Activated CD4-positive, alpha-beta memory T cell treated with anti-CD3 and anti-CD28 coated beads, Interleukin-2, amount 10 ng/mL, durations not matched to agents 7 days and 5 days (primary cell): Measurements from ENCODE around the gene ARSH. TPM values are rescaled to one million over a fixed set of nuclear protein-coding genes. Genes with fewer than 3 reads are reported as not detected.

ENCODE experiments used
- CTCF ChIA-PET: fragments of 350-600 bp; sonication (Branson Sonifier 250); formaldehyde crosslinking; loops from one replicate; lab custom pipeline; 2021; ENCODE audit warnings: antibody characterized with exemption, inconsistent platforms; lab: Charles Lee
- POLR2A ChIA-PET: fragments of 350-600 bp; sonication (Branson Sonifier 250); formaldehyde crosslinking; loops from one replicate; lab custom pipeline; 2021; ENCODE audit warnings: antibody characterized with exemption; lab: Charles Lee
- DNase-seq: peaks from one replicate; pipeline ENCODE4 v3.0.0-alpha.2; 2020
- H3K27ac Mint-ChIP-seq: one replicate; pipeline ENCODE4 v1.8.0; 2021; ENCODE audit warnings: mild to moderate bottlenecking, mixed read lengths
- H3K27me3 Mint-ChIP-seq: one replicate; pipeline ENCODE4 v1.8.0; 2021; ENCODE audit warnings: mixed read lengths
- H3K36me3 Mint-ChIP-seq: one replicate; pipeline ENCODE4 v1.8.0; 2021; ENCODE audit warnings: low read depth, mixed read lengths
- H3K4me1 Mint-ChIP-seq: one replicate; pipeline ENCODE4 v1.8.0; 2021; ENCODE audit warnings: mixed read lengths
- H3K4me3 Mint-ChIP-seq: one replicate; pipeline ENCODE4 v1.8.0; 2021; ENCODE audit warnings: mild to moderate bottlenecking, mixed read lengths
- H3K9me3 Mint-ChIP-seq: one replicate; pipeline ENCODE4 v1.8.0; 2021; ENCODE audit warnings: mixed read lengths
- total RNA-seq, 2 experiments: library from RNA; stranded (reverse); gene quantifications; one replicate each; pipeline ENCODE4 v1.2.3, GENCODE V29; 2021

ARSH gene
- total RNA-seq, 2 experiments from 2014 or later: not detected

DNA sequence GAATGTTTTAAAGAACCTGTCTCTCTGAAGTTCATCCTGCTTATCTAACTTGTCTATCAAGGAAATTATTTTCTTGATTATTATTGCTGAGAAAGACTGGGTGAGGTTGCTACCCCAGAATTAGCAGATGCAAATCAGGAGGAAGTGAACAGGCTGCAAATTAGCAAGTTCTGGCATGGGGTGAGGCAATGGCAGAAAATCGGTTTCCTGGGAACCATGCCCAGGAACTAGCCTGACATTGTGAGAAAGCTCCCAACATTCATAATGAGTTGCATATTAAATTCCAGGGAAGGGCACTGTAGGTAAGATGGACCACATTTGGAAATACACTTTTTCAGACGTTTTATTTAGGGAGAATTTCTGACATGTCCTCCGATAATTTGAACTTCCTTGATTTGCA is 46.5 kb downstream of the ARSH start:
- POLR2A ChIA-PET: no interaction called here
- H3K9me3 Mint-ChIP-seq: no peaks in the 10 kb centered on the region
- no peak for DNase-seq
- no peak overlapping the region for H3K4me3 Mint-ChIP-seq
- CTCF ChIA-PET: no interaction called here
- H3K36me3 Mint-ChIP-seq: no peaks in the 10 kb centered on the region
- no peak overlapping the region for H3K27ac Mint-ChIP-seq
- H3K4me1 Mint-ChIP-seq: no peaks in the 10 kb centered on the region
- H3K27me3 Mint-ChIP-seq: no peaks in the 10 kb centered on the region

- no peak for DNase-seq
- no peaks in the 10 kb centered on the region for H3K4me1 Mint-ChIP-seq
- ChIA-PET POLR2A (no interaction called here), CTCF (no interaction called here)
- no peaks in the 10 kb centered on the region for H3K36me3 Mint-ChIP-seq
- H3K27ac Mint-ChIP-seq: no peak overlapping the region
- H3K9me3 Mint-ChIP-seq: no peaks in the 10 kb centered on the region
- H3K27me3 Mint-ChIP-seq: no peaks in the 10 kb centered on the region
- no peak overlapping the region for H3K4me3 Mint-ChIP-seq
These were observed 60.2 kb downstream of the ARSH start for GRCh38 chrX:3066555-3066954.

- Mint-ChIP-seq H3K36me3 (no peaks in the 10 kb centered on the region), H3K4me1 (no peaks in the 10 kb centered on the region), H3K27me3 (no peaks in the 10 kb centered on the region), H3K4me3 (no peak overlapping the region), H3K9me3 (no peaks in the 10 kb centered on the region), H3K27ac (no peak overlapping the region)
- DNase-seq: no peak
- ChIA-PET POLR2A (no interaction called here), CTCF (no interaction called here)
These were observed 69.6 kb downstream of the ARSH start for GRCh38 chrX:3075959-3076358.

DNA sequence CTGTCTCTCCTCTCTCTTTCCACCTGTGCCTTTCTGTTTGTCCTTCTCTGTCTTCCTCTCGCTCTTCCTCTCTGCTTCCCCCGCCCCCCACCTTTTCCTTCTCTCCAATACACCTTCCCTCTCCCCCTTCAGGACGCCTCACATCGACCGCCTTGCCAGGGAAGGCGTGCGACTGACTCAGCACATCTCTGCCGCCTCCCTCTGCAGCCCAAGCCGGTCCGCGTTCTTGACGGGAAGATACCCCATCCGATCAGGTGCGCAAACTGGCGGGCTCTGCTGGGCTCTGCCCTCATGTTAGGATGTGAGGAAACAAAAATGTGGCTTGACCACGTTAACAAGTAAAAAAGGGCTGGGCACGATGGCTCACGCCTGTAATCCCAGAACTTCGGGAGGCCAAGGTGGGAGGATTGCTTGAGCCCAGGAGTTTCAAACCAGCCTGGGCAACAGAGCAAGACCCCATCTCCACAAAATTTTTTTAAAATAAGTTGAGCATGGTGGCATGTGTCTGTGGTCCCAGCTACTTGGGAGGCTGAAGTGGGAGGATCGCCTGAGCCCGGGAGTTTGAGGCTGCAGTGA is 70.2 kb downstream of the ARSH start:
- no peak for DNase-seq
- Mint-ChIP-seq H3K9me3 (no peaks in the 10 kb centered on the region), H3K36me3 (no peaks in the 10 kb centered on the region), H3K27ac (no peak overlapping the region), H3K4me3 (no peak overlapping the region), H3K27me3 (no peaks in the 10 kb centered on the region), H3K4me1 (no peaks in the 10 kb centered on the region)
- ChIA-PET CTCF (no interaction called here), POLR2A (no interaction called here)

Other genes starting within 250 kb of the ARSH start
- gene GYG2, start 177.6 kb upstream of the ARSH start, total RNA-seq: not detected
- gene ARSD, start 77.2 kb upstream of the ARSH start, total RNA-seq: 1 to 10 TPM; 3.9 to 4.4 TPM
- gene ARSF, start 34.9 kb downstream of the ARSH start, total RNA-seq: not detected